GM18517 (cell line): ENCODE data around the gene DDX31.
"Not testable (repeated sequence)": the region's sequence is repeated elsewhere in the genome, so short reads cannot be mapped to it uniquely, and the experiment has no call there.

Experiments used
- ATAC-seq: cut with Tn5 transposase; IDR thresholded peaks from one replicate; pipeline ENCODE4 v1.9.1; 2021; ENCODE audit warnings: mild to moderate bottlenecking, moderate library complexity; ENCODE audit not compliant: unreplicated experiment

Gene DDX31

DNA sequence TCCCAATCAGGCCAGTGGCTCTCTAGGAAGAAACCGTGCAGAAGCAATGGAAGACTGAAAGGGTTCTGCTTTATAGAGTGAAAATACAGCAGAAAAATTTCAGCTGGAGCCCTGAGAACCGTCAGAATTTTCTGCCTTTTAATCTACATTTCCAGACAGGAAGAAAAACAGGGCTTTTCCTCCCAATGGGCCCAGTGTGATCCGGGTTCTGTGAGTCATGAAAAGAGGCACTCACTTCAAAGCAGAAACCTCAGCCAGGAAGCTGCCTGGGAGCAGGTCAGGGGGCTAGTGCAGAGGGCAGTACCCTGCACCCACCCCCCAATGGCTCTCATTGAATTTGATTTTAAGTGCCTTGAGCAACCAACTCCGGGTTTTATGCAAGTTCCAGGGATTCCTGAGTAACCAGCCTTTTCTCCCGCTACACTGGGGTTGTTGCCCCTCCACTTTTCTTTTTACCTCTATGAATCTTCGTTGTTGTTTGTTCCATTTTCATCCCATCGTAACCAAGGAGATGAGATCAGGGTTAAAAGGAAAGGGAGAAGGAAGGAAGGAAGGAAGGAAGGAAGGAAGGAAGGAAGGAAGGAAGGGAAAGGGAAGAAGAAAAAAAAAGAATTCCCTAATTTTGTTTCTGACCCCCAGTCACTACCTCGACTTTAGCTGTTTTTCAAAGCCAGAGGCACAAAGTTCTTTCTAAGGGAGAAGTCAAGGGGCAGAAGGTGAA, 86.0 kb downstream of the DDX31 start:
- ATAC-seq: no peak

DNA sequence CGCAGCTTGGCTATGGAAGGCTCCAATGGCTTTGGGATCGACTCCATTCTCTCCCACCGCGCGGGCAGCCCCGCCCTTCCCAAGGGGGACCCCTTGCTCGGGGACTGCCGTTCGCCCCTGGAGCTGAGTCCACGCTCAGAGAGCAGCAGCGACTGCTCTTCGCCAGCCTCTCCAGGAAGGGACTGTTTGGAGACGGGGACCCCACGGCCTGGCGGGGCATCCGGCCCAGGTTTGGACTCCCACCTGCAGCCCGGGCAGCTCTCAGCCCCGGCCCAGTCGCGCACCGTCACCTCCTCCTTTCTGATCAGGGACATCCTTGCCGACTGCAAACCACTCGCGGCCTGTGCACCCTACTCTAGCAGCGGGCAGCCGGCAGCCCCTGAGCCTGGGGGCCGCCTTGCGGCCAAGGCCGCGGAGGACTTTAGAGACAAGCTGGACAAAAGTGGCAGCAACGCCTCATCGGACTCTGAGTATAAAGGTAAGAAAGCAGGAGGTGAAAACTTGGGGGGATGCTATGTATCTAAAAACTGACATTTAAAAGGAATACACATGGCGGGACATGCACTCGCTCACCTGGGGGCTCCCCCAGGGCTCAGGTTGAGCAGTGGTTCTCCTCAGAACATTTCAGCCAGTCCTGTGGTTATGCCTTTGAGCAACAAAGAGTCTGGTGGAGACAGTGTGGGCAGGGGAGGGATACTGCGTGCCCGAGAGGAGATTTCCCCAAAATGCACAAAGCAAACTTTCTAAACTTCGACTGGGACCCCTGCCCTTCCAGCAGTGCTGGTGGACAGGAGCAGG, 86.8 kb downstream of the DDX31 start:
- ATAC-seq: no peak

DNA sequence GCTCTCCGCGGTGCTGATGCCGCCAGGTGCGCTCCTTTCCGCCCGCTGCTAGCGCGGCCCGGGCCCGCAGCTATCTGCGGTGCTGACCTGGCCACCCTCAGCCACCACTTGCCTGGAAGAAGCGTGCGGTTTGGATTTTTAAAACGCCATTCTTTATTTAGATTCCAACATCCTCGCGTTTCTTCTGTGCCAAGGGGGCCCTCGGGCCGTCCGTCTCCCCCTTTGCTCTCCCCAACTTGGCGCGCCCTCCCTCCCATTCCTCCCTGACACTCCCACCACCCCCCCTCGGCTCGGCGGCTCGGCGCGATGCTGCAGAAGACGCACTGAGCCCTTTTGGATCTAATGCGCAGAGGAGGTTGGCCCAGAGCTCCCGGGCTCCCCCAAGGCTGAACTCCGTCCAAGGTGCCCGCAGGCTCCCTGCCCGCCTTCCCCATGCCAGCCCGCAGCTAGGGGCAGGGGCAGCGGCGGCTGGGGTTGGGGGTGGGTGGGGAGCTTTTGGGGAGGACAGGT, 87.5 kb downstream of the DDX31 start, which contains the start of gene BARHL1:
Gene BARHL1 (plus strand): TSS at position 331 of the 510 bp plus-strand sequence. CDS start 192 bp downstream, outside the sequence.
- ATAC-seq: no peak

DNA sequence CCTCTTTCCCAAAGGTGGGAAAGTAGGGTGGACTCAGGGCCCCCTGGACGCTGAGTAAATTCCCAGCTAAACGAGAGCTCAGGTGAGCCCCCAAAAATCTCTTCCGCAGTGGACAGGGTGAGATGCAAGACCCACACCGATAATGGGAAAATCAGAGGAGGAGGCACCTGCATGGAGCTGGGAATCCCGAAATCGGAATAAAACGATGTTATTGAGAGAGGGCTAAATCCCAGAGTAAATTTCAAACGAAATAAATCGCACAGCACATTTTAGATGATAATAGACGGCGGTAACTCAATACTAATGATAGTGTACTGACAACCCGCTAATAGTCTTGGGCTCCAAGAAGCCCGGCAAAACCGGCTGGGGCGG, 90.4 kb downstream of the DDX31 start:
- no peak for ATAC-seq

DNA sequence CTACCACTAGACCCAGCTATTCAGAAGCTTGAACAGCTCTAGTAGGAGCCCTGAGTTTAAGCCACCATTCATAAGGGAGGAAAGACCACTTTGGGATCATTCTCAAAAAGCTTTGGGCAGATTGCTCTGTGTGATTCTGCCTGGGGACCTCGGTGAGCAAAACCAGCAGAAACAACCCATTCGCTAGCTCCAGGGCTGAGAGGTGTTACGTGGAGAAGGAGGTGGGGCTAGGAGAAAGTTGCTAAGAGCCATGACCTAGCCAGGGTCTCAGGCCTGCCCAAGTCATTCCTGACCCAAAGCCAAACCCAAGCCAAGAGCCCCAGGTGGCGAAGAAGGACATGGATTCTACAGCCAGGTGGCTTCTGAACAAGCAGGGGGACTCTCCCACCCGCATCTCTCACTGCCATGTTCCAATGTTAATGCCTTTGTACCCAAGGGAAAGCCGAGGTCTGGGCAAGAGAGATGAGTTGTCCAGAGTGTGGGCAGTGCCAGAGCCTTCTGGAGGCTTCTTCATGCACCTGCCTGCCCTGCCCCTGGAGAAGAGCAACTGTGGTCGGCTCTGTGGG, 91.3 kb downstream of the DDX31 start:
- ATAC-seq: no peak

DNA sequence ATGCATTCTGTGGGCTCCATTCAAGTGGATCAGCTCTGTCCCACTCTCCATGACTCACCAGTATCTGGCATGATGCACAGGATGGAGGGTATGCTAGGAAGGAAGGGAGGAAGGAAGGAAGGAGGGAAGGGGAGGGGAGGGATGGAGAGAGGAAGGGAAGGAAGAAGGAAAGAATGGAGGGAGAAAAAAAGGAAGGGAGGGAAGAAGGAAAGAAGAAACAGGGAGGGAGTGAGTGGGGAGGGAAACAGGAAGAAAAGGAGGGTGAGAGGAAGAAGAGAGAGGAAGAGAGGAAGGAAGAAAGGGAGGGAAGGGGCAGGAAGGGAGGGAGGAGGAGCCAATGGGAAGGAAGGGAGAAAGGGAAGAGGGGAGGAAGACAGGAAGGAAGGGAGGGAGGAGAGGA, 92.7 kb downstream of the DDX31 start:
- ATAC-seq: no peak

DNA sequence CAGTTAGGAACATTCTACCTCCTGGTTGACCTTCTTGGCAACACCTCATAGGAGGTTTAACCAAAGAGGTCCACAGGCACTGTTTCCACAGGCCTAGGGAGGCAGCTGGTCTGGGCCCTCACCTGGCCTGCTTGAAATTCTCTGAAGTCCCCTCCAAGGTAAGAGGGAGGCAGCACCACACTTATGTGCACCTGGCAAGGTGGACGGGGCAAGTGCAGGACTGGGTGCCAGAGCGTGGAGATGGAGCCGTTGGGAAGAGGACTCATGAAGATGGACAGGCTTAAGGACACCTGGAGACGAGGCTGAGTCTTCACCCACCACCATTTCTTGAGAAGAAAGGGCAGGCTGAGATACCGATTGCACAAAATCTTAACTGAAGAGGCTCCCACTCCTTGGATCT, 94.0 kb downstream of the DDX31 start:
- no peak for ATAC-seq

DNA sequence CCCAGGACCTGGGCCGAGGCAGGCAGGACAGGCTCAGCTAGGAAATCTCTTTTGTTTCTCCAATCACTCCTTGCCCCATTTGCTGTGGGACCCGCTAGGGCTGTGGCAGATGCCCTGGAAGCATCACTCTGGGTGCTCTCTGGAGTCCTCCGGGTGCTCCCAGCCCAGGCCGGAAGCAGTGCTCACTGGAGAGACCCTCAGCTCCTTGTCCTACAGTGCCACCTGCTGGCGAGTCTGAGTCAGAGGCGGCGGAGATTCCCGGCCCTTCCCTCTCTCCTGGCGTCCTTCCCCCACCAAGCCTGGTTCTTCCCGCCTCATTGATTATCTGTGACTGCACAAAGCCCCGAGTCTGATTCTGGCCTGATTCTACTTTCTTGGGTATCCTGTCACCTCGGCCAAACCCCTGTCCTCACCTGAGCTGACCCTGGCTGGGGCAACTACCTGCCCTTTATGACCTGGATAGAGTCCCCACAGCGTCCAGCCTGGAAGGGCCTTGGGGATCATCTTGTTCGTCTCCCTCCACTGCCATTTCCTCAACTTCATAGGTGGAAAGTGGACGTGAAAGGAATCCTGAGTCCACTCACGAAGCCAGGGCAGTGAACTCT, 94.7 kb downstream of the DDX31 start:
- no peak for ATAC-seq

DNA sequence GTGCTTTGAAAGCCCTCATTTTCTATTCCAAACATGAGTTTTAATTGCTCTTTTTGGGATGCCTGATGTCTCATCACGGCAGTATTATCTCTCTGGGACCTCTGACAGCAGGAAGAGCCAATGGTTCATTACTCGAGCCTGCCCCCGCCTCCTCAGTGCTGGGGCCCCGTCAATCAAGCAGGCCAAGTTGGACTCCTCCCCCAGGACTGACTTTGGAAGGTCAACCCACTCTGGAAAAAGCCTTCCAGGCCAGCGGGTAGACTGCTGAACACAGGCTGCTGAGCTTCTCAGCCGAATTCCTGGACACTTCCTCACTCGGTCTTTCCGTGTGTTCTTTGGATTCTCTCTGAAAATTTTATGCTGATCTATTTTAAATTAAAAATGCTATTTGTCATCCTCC, 96.9 kb downstream of the DDX31 start:
- ATAC-seq: no peak

DNA sequence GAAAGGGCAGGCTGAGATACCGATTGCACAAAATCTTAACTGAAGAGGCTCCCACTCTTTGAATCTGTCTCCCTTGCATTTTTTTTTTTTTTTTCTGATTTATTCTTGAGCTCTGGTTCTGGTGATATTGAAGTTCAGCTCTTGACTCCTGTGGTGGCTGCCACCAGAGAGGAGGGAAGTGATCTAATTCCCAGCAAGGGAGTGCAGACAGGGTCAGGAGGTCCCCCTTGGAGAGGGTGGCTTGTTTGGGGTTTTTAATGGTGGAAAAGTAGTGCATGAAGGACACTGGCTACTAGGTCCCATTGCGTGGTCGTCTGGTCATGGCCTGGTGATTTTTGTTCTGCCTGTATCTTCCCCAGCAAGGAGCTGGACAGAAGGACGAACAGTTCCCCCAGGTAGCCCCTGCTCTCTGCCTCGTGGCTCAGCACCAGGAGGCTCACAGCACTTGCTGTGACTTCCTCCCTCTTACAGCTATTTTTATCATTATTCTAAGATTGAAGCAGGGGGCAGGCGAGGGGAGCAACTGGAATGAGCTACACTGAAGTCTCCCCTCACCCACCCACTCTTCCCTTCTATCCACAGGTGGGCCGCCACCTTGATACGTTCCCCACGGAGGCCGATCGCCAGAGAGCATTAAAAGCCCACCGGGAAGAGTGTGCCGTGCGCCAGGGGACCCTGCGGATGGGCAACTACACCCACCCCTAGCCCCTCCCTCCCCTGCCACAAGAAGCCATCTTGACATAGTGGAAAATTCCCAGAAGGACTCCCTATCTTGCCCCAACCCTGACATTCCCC, 97.8 kb downstream of the DDX31 start:
- ATAC-seq: no peak

DNA sequence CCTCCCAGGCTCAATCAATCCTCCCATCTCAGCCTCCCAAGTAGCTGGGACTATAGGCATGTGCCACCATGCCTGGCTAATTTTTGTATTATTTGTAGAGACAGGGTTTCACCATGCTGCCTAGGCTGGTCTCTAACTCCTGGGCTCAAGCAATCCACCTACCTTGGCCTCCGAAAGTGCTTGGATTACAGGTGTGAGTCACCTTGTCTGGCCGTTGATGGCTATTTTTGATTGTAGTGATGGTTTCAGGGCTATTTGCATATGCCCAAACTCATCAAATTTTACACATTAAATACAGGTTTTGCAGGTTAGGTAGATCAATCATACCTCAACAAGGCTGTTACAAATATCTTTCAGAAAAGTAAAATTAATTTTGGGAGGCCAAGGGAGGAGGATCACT, 101.0 kb downstream of the DDX31 start:
- not testable (repeated sequence) for ATAC-seq

DNA sequence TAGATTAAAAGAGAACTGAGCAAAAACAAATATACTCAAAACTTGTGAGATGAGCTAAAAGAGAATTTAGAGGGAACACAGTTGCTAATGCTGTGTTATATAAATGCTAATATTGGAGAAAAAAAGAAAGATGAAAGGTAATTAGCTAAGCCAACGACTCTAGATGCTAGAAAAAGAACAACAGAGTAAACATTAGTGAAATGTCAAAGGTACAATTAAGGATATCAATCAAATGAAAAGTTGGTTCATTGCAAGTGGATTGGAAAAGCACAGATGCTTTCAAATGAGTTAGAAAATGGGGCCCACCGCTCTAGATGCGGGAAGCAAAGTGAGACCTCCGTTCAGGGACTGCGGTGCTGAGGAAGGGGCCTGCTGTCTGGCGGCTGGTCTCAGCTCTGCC, 105.3 kb downstream of the DDX31 start:
- ATAC-seq: no peak

DNA sequence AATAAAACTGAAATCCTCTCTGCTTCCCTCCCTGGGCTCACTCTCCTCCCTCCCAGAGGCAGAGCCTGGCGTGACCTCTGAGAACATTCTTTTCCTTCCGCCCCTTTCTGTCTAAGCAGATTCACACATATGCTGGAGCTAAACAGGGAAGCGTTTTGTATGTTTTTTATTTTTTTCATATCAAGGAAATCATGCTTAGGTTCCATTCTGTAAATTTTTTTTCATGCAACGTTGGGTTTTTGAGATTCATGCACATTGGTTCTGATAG, 107.5 kb downstream of the DDX31 start:
- no peak for ATAC-seq

DNA sequence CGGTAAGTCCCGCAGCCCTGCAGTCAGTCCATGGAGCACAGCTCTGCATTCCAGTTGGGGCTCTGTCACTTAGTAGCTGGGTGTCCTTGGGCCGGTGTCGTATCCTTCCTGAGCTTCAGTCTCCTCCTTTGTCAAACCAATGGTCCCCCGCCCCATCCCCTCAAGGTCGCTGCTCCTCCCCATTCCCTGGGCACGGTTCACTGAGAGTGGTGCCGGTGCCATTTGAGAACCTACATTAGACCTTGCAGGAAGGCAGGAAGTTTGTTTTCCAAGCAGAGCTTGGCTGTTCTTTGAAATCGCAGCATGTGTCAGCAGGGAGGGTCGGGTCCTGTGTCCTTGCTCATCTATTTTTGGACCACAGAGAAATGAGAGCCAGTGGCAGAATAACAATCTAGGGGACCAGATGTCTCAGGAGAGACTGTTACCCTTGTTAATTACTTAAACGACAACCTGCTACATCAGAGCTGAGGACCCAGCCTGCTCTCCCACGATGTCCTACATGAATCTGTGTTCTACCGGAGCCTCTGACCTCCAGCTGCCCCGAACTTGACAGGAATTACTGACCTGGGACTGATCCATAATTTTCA, 109.1 kb downstream of the DDX31 start:
- ATAC-seq: no peak

DNA sequence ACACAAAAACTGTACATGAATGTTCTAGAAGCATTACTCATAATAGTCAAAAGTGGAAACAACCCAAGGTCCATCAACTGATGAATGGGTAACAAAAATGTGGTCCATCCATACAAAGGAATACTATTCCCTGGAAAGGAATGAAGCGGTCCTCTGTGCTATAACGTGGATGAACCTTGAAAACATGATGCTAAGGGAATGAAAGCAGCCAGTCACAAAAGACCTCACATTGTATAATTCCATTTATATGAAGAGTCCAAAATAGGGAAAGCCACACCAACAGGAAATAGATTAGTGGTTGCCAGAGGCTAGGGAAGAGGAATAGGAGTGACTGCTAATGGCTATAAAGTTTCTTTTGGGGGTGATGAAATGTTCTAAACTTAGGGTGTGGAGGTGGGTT, 110.1 kb downstream of the DDX31 start:
- no peak for ATAC-seq

DNA sequence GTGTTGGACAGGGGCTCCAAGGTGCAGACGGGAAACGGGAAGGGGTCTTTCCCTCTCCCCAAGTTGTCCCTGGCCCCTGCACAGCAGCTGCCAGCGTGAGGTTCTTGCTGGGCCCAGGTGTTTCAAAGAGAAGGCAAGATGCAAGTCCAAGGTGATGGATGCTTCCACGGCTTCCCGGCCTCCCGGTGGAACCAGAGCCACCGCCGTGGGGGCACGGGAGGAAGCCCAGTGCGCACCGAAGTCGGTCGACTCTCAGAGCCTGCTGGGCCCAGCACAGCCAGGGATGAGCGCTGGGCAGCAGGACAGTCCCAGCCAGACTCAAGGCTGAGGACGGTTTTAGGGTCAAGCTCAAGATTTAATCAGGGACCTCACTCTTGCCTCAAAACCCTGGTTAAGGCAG, 112.6 kb downstream of the DDX31 start:
- ATAC-seq: no peak

DNA sequence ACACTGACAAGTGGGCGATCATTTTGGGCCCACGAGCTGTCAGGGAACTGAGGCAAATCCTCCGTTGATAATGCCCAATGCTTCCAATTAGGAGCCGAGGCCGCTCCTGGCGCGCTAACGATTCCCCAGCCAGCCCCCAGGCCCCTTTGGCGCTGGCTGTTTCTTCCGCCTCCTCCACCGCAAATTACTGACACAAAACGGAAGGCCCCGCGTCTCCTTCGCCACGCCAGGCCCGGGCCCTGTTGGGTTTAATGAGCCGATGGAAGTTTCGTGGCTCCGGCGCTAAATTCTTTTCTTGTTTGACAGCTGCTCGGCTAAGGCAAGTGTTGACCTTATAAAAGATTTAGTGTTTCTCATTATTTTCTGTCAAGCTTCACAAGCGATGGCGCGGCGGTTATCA, 113.1 kb downstream of the DDX31 start:
- ATAC-seq: no peak

DNA sequence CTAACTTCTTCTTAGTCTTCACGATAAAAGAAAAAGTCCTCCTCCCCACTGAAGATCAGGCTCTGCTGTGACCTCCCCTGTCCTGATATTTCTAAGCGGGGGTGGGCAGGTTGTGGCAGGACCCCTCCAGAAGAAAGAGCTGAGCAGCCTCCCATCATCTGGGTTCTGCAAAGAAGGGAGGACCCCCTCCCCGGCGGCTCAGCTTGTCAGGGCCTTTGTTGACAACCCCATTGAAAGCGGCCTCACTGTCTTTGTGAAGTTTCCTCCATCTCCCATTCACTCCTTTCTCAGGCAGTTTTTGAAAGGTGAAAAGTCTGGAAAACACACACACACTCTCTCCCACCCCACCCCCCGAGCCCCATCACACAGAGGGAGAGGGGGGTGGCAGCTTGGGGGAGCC, 113.5 kb downstream of the DDX31 start:
- ATAC-seq: no peak

DNA sequence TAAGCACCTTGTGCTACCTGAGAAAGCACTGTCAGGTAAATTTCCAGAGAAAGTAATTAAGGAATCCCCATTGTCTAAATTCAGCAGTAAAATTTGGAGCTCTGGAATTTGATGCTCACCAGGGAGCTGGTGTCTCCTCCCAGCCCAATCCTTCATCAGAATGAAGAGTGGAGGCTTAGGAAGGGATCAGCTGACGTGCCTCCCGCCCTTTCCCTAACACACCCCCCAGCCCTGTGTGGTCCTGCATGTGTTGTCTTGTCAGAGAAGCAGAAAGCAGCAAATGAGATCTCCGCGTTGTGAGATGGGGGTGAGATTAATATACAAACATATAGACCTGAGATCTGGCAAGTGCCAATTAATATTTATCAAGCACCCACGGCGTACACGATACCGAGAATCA, 114.3 kb downstream of the DDX31 start:
- no peak for ATAC-seq

DNA sequence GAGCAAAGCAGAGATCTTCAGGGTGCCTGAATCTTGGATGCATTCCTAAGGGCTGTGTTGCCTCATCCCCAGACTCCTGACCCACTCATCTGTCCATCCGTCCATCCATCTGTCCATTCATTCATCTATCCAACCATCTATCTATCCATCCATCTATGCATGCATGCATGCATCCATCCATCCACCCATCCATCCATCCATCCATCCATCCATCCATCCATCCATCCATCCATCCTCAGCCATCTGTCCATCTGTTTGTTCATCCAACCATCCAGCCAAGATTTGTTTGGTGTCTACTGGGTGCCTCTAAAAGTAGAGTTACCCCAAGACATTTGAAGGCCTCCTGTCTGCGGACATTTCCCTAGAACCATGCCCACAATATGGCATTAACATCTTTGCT, 115.0 kb downstream of the DDX31 start:
- ATAC-seq: no peak

DNA sequence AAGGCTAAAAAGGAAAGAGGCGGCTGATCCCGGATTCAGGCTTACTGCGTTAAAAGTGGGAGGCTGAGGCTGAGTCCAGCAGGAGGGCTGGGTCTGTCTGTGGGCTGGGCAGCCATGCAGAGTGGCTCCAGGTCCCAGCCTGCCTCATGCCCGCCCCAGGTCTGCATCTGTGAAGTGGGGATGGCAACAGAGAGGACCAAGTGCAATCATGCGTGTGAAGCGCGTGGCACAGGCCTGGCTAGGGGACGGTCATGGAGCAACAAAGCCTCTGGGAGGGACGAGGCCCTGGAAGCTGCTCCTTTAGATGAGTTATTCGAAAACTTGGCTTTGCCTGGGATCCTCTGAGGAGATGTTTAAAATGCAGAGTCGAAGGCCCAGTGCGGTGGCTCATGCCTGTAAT, 117.7 kb downstream of the DDX31 start:
- no peak for ATAC-seq
